IPS-NIHi11 (cell line): ENCODE results near the gene ADIPOR2.
"Not testable (repeated sequence)": the region's sequence is repeated elsewhere in the genome, so short reads cannot be mapped to it uniquely, and the experiment has no call there.

Source experiments
- DNase-seq: peaks from one replicate; pipeline ENCODE4 v3.0.0; 2012; ENCODE audit warnings: mixed read lengths, low spot score

Gene ADIPOR2

GRCh38 chr12:1665366-1665765, 25.5 kb upstream of the ADIPOR2 start:
- no peak for DNase-seq

GRCh38 chr12:1666215-1666614, 24.7 kb upstream of the ADIPOR2 start:
- no peak for DNase-seq

- no peak for DNase-seq
Observed at GRCh38 chr12:1666685-1667162, 24.1 kb upstream of the ADIPOR2 start.

GRCh38 chr12:1668833-1669543, 21.9 kb upstream of the ADIPOR2 start:
- no peak for DNase-seq

GRCh38 chr12:1670358-1671268, 20.3 kb upstream of the ADIPOR2 start:
- DNase-seq, result peak; percentile 39

- no peak for DNase-seq
Observed at GRCh38 chr12:1676043-1676442, 14.8 kb upstream of the ADIPOR2 start.

GRCh38 chr12:1680804-1681492, 9.9 kb upstream of the ADIPOR2 start:
- no peak for DNase-seq

- DNase-seq, result no peak
Observed at GRCh38 chr12:1681493-1681807, 9.4 kb upstream of the ADIPOR2 start.

- no peak for DNase-seq
Observed at GRCh38 chr12:1688086-1688710, 2.7 kb upstream of the ADIPOR2 start.

- DNase-seq, result peak; percentile 87
Observed at GRCh38 chr12:1691123-1692007, 495 bp downstream of the ADIPOR2 start.

- no peak for DNase-seq
Observed at GRCh38 chr12:1692226-1692625, 1.4 kb downstream of the ADIPOR2 start.

GRCh38 chr12:1692895-1693610, 2.2 kb downstream of the ADIPOR2 start:
- DNase-seq, result no peak

- DNase-seq, result not testable (repeated sequence)
Observed at GRCh38 chr12:1695097-1695496, 4.2 kb downstream of the ADIPOR2 start.

- no peak for DNase-seq
Observed at GRCh38 chr12:1695886-1696670, 5.2 kb downstream of the ADIPOR2 start.

- DNase-seq, result no peak
Observed at GRCh38 chr12:1696800-1697199, 5.9 kb downstream of the ADIPOR2 start.

- DNase-seq, result no peak
Observed at GRCh38 chr12:1697271-1697670, 6.4 kb downstream of the ADIPOR2 start.

- DNase-seq, result no peak
Observed at GRCh38 chr12:1698720-1699119, 7.8 kb downstream of the ADIPOR2 start.

GRCh38 chr12:1702713-1703112, 11.8 kb downstream of the ADIPOR2 start:
- DNase-seq, result no peak
